ENCODE data around the gene NGDN.
A peak's percentile ranks its signal among the peaks of the same experiment; 100 is the strongest.

The NGDN gene

GRCh38 chr14:23434488-23435222 is 34.8 kb upstream of the NGDN start:
- H3K4me1 ChIP-seq (ENCODE audit: control extremely low read depth in 1 of 4, control insufficient read depth in 4 of 4, insufficient read depth in 4 of 4, low read length in 3 of 4): peaks cover 0 to 5% (median 1%) of the 10 kb centered on the region in 4 experiments
- peaks cover 0 to 4% (median 0%) of the 10 kb centered on the region in 5 experiments for H3K27me3 ChIP-seq (replicated peaks in 2 of 5; ENCODE audit: control insufficient read depth in 4 of 5, insufficient read depth in 5 of 5, low read length in 4 of 5)
- no peak overlapping the region for H3K4me3 ChIP-seq (ENCODE audit: control insufficient read depth in 1 of 7, extremely low read depth in 1 of 7, insufficient read depth in 4 of 7, low read depth in 2 of 7, low read length in 6 of 7)
- no peaks in the 10 kb centered on the region for H3K36me3 ChIP-seq (ENCODE audit: control insufficient read depth in 4 of 4, insufficient read depth in 4 of 4, low read length in 3 of 4)
- WGBS (ENCODE audit: insufficient coverage): 83% methylated on average over 6 of the region's 8 CpGs
- ChIA-PET CTCF (interaction anchor here (1.3 kb wide), 1 partner anchor 11 kb away, joined by 3 read pairs; no protein-coding TSS in a partner anchor), POLR2A (no interaction called here)
- no peaks in the 10 kb centered on the region for H3K9me3 ChIP-seq (ENCODE audit: control extremely low read depth in 1 of 5, control insufficient read depth in 4 of 5, insufficient read depth in 2 of 5, low read depth in 1 of 5, low read length in 4 of 5)
- H3K27ac ChIP-seq (ENCODE audit: insufficient read depth in 1 of 2, low read depth in 1 of 2, low read length in 2 of 2, poor library complexity in 1 of 2, severe bottlenecking in 2 of 2): no peak overlapping the region
- no peak for DNase-seq

- ChIA-PET CTCF (interaction anchor here (1.0 to 2.2 kb wide), 4 partner anchors 11 to 43 kb away, joined by 3 to 6 read pairs (median 4); no protein-coding TSS in a partner anchor), POLR2A (no interaction called here)
Measured at GRCh38 chr14:23435543-23436326, 33.8 kb upstream of the NGDN start, which contains the start of gene MYH7. MYH7 (minus strand) TSS chr14:23435660; CDS start chr14:23433732, 1,928 bp downstream.

GRCh38 chr14:23436327-23437132 is 33.0 kb upstream of the NGDN start:
- H3K9me3 ChIP-seq (ENCODE audit: control extremely low read depth in 1 of 5, control insufficient read depth in 4 of 5, insufficient read depth in 2 of 5, low read depth in 1 of 5, low read length in 4 of 5): no peaks in the 10 kb centered on the region
- H3K27me3 ChIP-seq (replicated peaks in 2 of 5; ENCODE audit: control insufficient read depth in 4 of 5, insufficient read depth in 5 of 5, low read length in 4 of 5): peaks cover 0 to 2% (median 0%) of the 10 kb centered on the region in 5 experiments
- POLR2A ChIA-PET: no interaction called here
- CTCF ChIA-PET: interaction anchor here (0.7 to 2.2 kb wide), 6 partner anchors 9 to 63 kb away, joined by 3 to 6 read pairs (median 4); no protein-coding TSS in a partner anchor
- 89% methylated on average over 11 of the region's 15 CpGs for WGBS (ENCODE audit: insufficient coverage)
- H3K36me3 ChIP-seq (ENCODE audit: control insufficient read depth in 4 of 4, insufficient read depth in 4 of 4, low read length in 3 of 4): no peaks in the 10 kb centered on the region
- peaks cover 0 to 5% (median 1%) of the 10 kb centered on the region in 4 experiments for H3K4me1 ChIP-seq (ENCODE audit: control extremely low read depth in 1 of 4, control insufficient read depth in 4 of 4, insufficient read depth in 4 of 4, low read length in 3 of 4)
- no peak overlapping the region for H3K27ac ChIP-seq (ENCODE audit: insufficient read depth in 1 of 2, low read depth in 1 of 2, low read length in 2 of 2, poor library complexity in 1 of 2, severe bottlenecking in 2 of 2)
- no peak overlapping the region for H3K4me3 ChIP-seq (ENCODE audit: control insufficient read depth in 1 of 7, extremely low read depth in 1 of 7, insufficient read depth in 4 of 7, low read depth in 2 of 7, low read length in 6 of 7)
- no peak for DNase-seq

More at GRCh38 chr14:23435543-23436326, 33.8 kb upstream of the NGDN start, which contains the start of gene MYH7:
- no peak within 1 kb of the TSS for H3K27ac ChIP-seq (ENCODE audit: insufficient read depth in 1 of 2, low read depth in 1 of 2, low read length in 2 of 2, poor library complexity in 1 of 2, severe bottlenecking in 2 of 2)
- H3K27me3 ChIP-seq (replicated peaks in 2 of 5; ENCODE audit: control insufficient read depth in 4 of 5, insufficient read depth in 5 of 5, low read length in 4 of 5): peaks cover 0 to 2% (median 0%) of the 10 kb centered on the region in 5 experiments
- no peak within 1 kb of the TSS for H3K4me3 ChIP-seq (ENCODE audit: control insufficient read depth in 1 of 7, extremely low read depth in 1 of 7, insufficient read depth in 4 of 7, low read depth in 2 of 7, low read length in 6 of 7)
- no peaks in the 10 kb centered on the region for H3K9me3 ChIP-seq (ENCODE audit: control extremely low read depth in 1 of 5, control insufficient read depth in 4 of 5, insufficient read depth in 2 of 5, low read depth in 1 of 5, low read length in 4 of 5)
- 94% methylated on average over 8 of the region's 10 CpGs for WGBS (ENCODE audit: insufficient coverage)
- peaks cover 0 to 5% (median 1%) of the 10 kb centered on the region in 4 experiments for H3K4me1 ChIP-seq (ENCODE audit: control extremely low read depth in 1 of 4, control insufficient read depth in 4 of 4, insufficient read depth in 4 of 4, low read length in 3 of 4)
- no peaks in the 10 kb centered on the region for H3K36me3 ChIP-seq (ENCODE audit: control insufficient read depth in 4 of 4, insufficient read depth in 4 of 4, low read length in 3 of 4)
- DNase-seq: no peak

DNA sequence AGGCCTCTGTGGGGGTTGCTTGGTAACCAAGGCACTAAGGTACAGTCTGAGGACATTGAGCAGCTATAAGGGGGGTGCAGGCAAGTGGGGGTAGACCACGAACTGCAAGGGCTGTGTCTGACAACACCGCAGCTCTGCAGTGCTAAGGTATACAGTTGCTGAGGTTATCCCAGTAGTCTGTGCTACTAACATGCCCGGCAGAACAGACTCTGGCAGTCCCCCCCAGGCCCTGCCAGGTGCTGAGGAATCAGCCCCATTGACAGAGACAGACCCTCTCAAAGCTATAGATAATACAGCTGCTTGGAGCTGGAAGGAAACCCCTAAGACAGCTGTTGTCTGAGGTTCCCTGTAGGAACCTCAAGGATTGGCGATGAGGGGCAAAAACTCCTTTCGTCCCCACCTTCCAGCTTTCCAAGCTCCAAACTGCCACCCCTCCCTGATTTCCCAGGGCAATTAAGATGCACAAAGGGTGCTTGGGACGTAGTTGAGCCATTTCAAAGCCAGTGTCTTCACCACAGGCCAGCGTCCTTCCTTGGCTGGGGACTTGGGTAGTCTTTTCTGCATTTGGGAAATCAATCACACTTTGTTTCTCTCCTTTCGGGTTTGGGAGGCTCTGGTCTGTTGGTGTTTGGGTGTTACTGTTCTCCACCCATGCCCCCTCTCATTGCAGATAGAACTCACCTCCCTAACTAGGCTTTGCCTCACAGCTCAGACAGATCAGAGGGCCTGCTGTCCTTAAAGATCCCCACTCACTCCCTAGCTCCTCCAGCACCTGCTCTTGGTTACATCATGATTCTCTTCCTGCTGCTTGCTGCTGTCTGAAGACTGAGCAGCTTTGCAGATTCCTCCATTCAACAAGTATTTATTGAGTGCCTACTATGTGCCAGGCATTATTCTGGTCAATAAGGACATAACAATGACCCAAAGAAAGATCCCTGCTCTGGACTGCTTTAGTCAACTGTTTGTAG is 32.1 kb upstream of the NGDN start:
- H3K4me1 ChIP-seq (ENCODE audit: control extremely low read depth in 1 of 4, control insufficient read depth in 4 of 4, insufficient read depth in 4 of 4, low read length in 3 of 4): peaks cover 0 to 5% (median 1%) of the 10 kb centered on the region in 4 experiments
- CTCF ChIA-PET: interaction anchor here (0.7 to 2.2 kb wide), 4 partner anchors 8 to 64 kb away, joined by 3 to 6 read pairs (median 4); no protein-coding TSS in a partner anchor

GRCh38 chr14:23438101-23438971 is 31.2 kb upstream of the NGDN start:
- no peak for DNase-seq
- POLR2A ChIA-PET: interaction anchor here (0.6 kb wide), 1 partner anchor 16 kb away, joined by 3 read pairs; no protein-coding TSS in a partner anchor

More for the DNA sequence above, 32.1 kb upstream of the NGDN start:
- Histone ChIP-seq H3K27me3 (replicated peaks in 2 of 5; ENCODE audit: control insufficient read depth in 4 of 5, insufficient read depth in 5 of 5, low read length in 4 of 5) (no peaks in the 10 kb centered on the region), H3K9me3 (ENCODE audit: control extremely low read depth in 1 of 5, control insufficient read depth in 4 of 5, insufficient read depth in 2 of 5, low read depth in 1 of 5, low read length in 4 of 5) (no peaks in the 10 kb centered on the region), H3K36me3 (ENCODE audit: control insufficient read depth in 4 of 4, insufficient read depth in 4 of 4, low read length in 3 of 4) (no peaks in the 10 kb centered on the region), H3K27ac (ENCODE audit: insufficient read depth in 1 of 2, low read depth in 1 of 2, low read length in 2 of 2, poor library complexity in 1 of 2, severe bottlenecking in 2 of 2) (no peak overlapping the region), H3K4me3 (ENCODE audit: control insufficient read depth in 1 of 7, extremely low read depth in 1 of 7, insufficient read depth in 4 of 7, low read depth in 2 of 7, low read length in 6 of 7) (no peak overlapping the region)
- 84% methylated on average over 7 of the region's 8 CpGs for WGBS (ENCODE audit: insufficient coverage)
- POLR2A ChIA-PET: interaction anchor here (0.6 kb wide), 1 partner anchor 15 kb away, joined by 3 read pairs; no protein-coding TSS in a partner anchor
- DNase-seq: no peak

More at GRCh38 chr14:23438101-23438971, 31.2 kb upstream of the NGDN start:
- no peaks in the 10 kb centered on the region for H3K36me3 ChIP-seq (ENCODE audit: control insufficient read depth in 4 of 4, insufficient read depth in 4 of 4, low read length in 3 of 4)
- CTCF ChIA-PET: interaction anchor here (1.4 kb wide), 1 partner anchor 9 kb away, joined by 3 read pairs; no protein-coding TSS in a partner anchor
- no peaks in the 10 kb centered on the region for H3K27me3 ChIP-seq (replicated peaks in 2 of 5; ENCODE audit: control insufficient read depth in 4 of 5, insufficient read depth in 5 of 5, low read length in 4 of 5)
- WGBS (ENCODE audit: insufficient coverage): 59% methylated on average over 15 of the region's 15 CpGs
- peak overlapping the region in 2 of 7 experiments; percentile 8 to 13 for H3K4me3 ChIP-seq (ENCODE audit: control insufficient read depth in 1 of 7, extremely low read depth in 1 of 7, insufficient read depth in 4 of 7, low read depth in 2 of 7, low read length in 6 of 7)
- no peak overlapping the region for H3K27ac ChIP-seq (ENCODE audit: insufficient read depth in 1 of 2, low read depth in 1 of 2, low read length in 2 of 2, poor library complexity in 1 of 2, severe bottlenecking in 2 of 2)
- no peaks in the 10 kb centered on the region for H3K9me3 ChIP-seq (ENCODE audit: control extremely low read depth in 1 of 5, control insufficient read depth in 4 of 5, insufficient read depth in 2 of 5, low read depth in 1 of 5, low read length in 4 of 5)
- peaks cover 0 to 5% (median 1%) of the 10 kb centered on the region in 4 experiments for H3K4me1 ChIP-seq (ENCODE audit: control extremely low read depth in 1 of 4, control insufficient read depth in 4 of 4, insufficient read depth in 4 of 4, low read length in 3 of 4)

All from common myeloid progenitor, CD34-positive (primary cell).